ENCODE measurements around the gene RGS17. TPM values are rescaled to one million over a fixed set of nuclear protein-coding genes. Genes with fewer than 3 reads are reported as not detected.
A peak's percentile ranks its signal among the peaks of the same experiment; 100 is the strongest.

The RGS17 gene
- total RNA-seq, 1 donor from 2014 or later, result 0.26 TPM

GRCh38 chr6:153043719-153044118, 87.4 kb downstream of the RGS17 start:
- Histone ChIP-seq H3K9me3 (no peaks in the 10 kb centered on the region), H3K27me3 (no peaks in the 10 kb centered on the region), H3K4me3 (no peak overlapping the region), H3K4me1 (no peaks in the 10 kb centered on the region), H3K27ac (no peak overlapping the region), H3K36me3 (no peaks in the 10 kb centered on the region)
- intact Hi-C loops (cut with DNase I), result no loop called here
- no peak for TF ChIP-seq CTCF (IDR thresholded peaks at IDR 0.05)
- ATAC-seq (no peak), DNase-seq (no peak)

- intact Hi-C loops (cut with DNase I), result no loop called here
- Histone ChIP-seq H3K4me3 (no peak overlapping the region), H3K27ac (no peak overlapping the region)
Observed at GRCh38 chr6:153038378-153039057, 92.6 kb downstream of the RGS17 start.

GRCh38 chr6:153034139-153034538, 96.9 kb downstream of the RGS17 start:
- no peaks in the 10 kb centered on the region for H3K9me3 ChIP-seq
- intact Hi-C loops (cut with DNase I), result no loop called here
- DNase-seq (no peak), ATAC-seq (no peak)
- no peaks in the 10 kb centered on the region for H3K27me3 ChIP-seq
- no peak overlapping the region for H3K4me3 ChIP-seq
- H3K4me1 ChIP-seq, result no peaks in the 10 kb centered on the region
- H3K27ac ChIP-seq, result no peak overlapping the region
- H3K36me3 ChIP-seq, result no peaks in the 10 kb centered on the region
- no peak for TF ChIP-seq CTCF (IDR thresholded peaks at IDR 0.05)

More at GRCh38 chr6:153038378-153039057, 92.6 kb downstream of the RGS17 start:
- no peak for TF ChIP-seq CTCF (IDR thresholded peaks at IDR 0.05)
- DNase-seq (no peak), ATAC-seq (no peak)
- no peaks in the 10 kb centered on the region for H3K27me3 ChIP-seq
- H3K4me1 ChIP-seq, result no peaks in the 10 kb centered on the region
- H3K36me3 ChIP-seq, result no peaks in the 10 kb centered on the region
- no peaks in the 10 kb centered on the region for H3K9me3 ChIP-seq

GRCh38 chr6:153032255-153032882, 98.7 kb downstream of the RGS17 start:
- DNase-seq (no peak), ATAC-seq (no peak)
- TF ChIP-seq CTCF (IDR thresholded peaks at IDR 0.05), result peak; percentile 48
- no peaks in the 10 kb centered on the region for H3K36me3 ChIP-seq
- no peaks in the 10 kb centered on the region for H3K27me3 ChIP-seq
- no peak overlapping the region for H3K27ac ChIP-seq
- no peaks in the 10 kb centered on the region for H3K4me1 ChIP-seq
- H3K4me3 ChIP-seq, result no peak overlapping the region
- intact Hi-C loops (cut with DNase I), result no loop called here
- no peaks in the 10 kb centered on the region for H3K9me3 ChIP-seq

GRCh38 chr6:153031335-153031955, 99.6 kb downstream of the RGS17 start:
- H3K27ac ChIP-seq, result no peak overlapping the region
- no peak overlapping the region for H3K4me3 ChIP-seq
- H3K9me3 ChIP-seq, result no peaks in the 10 kb centered on the region
- no peak for ATAC-seq
- no peaks in the 10 kb centered on the region for H3K27me3 ChIP-seq
- TF ChIP-seq CTCF (IDR thresholded peaks at IDR 0.05), result no peak
- H3K36me3 ChIP-seq, result no peaks in the 10 kb centered on the region
- H3K4me1 ChIP-seq, result no peaks in the 10 kb centered on the region
- no peak for DNase-seq
- intact Hi-C loops (cut with DNase I), result no loop called here
